H1 (cell line): Measurements from ENCODE around the gene PLXND1. TPM values are rescaled to one million over a fixed set of nuclear protein-coding genes. Genes with fewer than 3 reads are reported as not detected.

Source experiments
- CTCF ChIA-PET: fragments of 300-600 bp; sonication (Branson Sonifier 250); formaldehyde crosslinking; loops from one replicate; lab custom pipeline; 2021; ENCODE audit not compliant: partially characterized antibody; lab: Charles Lee
- POLR2A ChIA-PET: fragments of 300-600 bp; sonication (Branson Sonifier 250); formaldehyde crosslinking; loops from one replicate; lab custom pipeline; 2021; ENCODE audit warnings: inconsistent platforms; ENCODE audit not compliant: partially characterized antibody; lab: Charles Lee
- DNase-seq, 2 experiments: peaks; one replicate each; pipeline versions ENCODE4 v3.0.0 to v3.0.0-alpha.2; 2010 to 2022; ENCODE audit warnings: low spot score in 2 of 2, low read depth in 1 of 2, mixed read lengths in 1 of 2
- FAIRE-seq: peaks from 2 replicates; lab custom pipeline; 2011; peaks lifted over from hg19 to GRCh38; lab: Jason Lieb, UNC
- H2AFZ ChIP-seq: 2 replicates; pipeline ENCODE4 v1.8.1; 2012; ENCODE audit warnings: low read length, inconsistent platforms
- H2AK5ac ChIP-seq: 2 replicates; pipeline ENCODE4 v1.6.1; 2013; ENCODE audit warnings: low read depth, low read length
- H2BK120ac ChIP-seq: replicated peaks from 2 replicates; pipeline ENCODE3; 2013; ENCODE audit warnings: low read depth, low read length, inconsistent platforms
- H2BK12ac ChIP-seq: 2 replicates; pipeline ENCODE4 v1.6.1; 2013; ENCODE audit warnings: low read depth, low read length
- H2BK15ac ChIP-seq: 2 replicates; pipeline ENCODE4 v1.6.1; 2013; ENCODE audit warnings: low read length
- H2BK20ac ChIP-seq: 2 replicates; pipeline ENCODE4 v1.6.1; 2013; ENCODE audit warnings: low read length
- H2BK5ac ChIP-seq: 2 replicates; pipeline ENCODE4 v1.6.1; 2013; ENCODE audit warnings: low read depth, low read length
- H3K14ac ChIP-seq: 2 replicates; pipeline ENCODE4 v1.6.1; 2013; ENCODE audit warnings: inconsistent platforms; ENCODE audit not compliant: insufficient read length
- H3K18ac ChIP-seq: 2 replicates; pipeline ENCODE4 v1.6.1; 2013; ENCODE audit warnings: low read length; ENCODE audit errors: extremely low read depth
- H3K23ac ChIP-seq: 2 replicates; pipeline ENCODE4 v1.6.1; 2013; ENCODE audit warnings: inconsistent platforms; ENCODE audit not compliant: insufficient read length
- H3K23me2 ChIP-seq: 2 replicates; pipeline ENCODE4 v1.6.1; 2013; ENCODE audit warnings: low read depth, low read length
- H3K27ac ChIP-seq: 2 replicates; pipeline ENCODE4 v1.6.1; 2011; ENCODE audit warnings: low read depth, low read length, inconsistent platforms
- H3K27me3 ChIP-seq, 4 experiments: replicated peaks in 1 of 4; 1 replicate in 1 of 4; 2 replicates in 3 of 4; pipeline versions ENCODE4 v1.6.1 to v1.8.1; 2011 to 2013; ENCODE audit warnings: low read length in 3 of 4, mild to moderate bottlenecking in 3 of 4, inconsistent platforms in 2 of 4, mixed read lengths in 2 of 4, moderate library complexity in 1 of 4; ENCODE audit not compliant: control insufficient read depth in 3 of 4, insufficient read depth in 3 of 4; ENCODE audit errors: extremely low read depth in 1 of 4
- H3K36me3 ChIP-seq, 4 experiments: 2 replicates each; pipeline versions ENCODE4 v1.6.1 to v1.8.1; 2011 to 2013; ENCODE audit warnings: mild to moderate bottlenecking in 4 of 4, low read length in 3 of 4, moderate library complexity in 2 of 4, control low read depth in 1 of 4, inconsistent platforms in 1 of 4; ENCODE audit not compliant: insufficient read depth in 4 of 4, control insufficient read depth in 2 of 4
- H3K4ac ChIP-seq: replicated peaks from 2 replicates; pipeline ENCODE3; 2013; ENCODE audit warnings: low read length, low read depth, mixed read lengths, inconsistent platforms; ENCODE audit not compliant: insufficient read length
- H3K4me1 ChIP-seq, 4 experiments: replicated peaks in 1 of 4; 1 replicate in 1 of 4; 2 replicates in 3 of 4; pipeline versions ENCODE4 v1.6.1 to v1.8.1; 2011 to 2013; ENCODE audit warnings: low read length in 3 of 4, inconsistent platforms in 2 of 4, mixed read lengths in 1 of 4; ENCODE audit not compliant: insufficient read depth in 4 of 4, control insufficient read depth in 3 of 4
- H3K4me2 ChIP-seq, 2 experiments: 2 replicates each; pipeline versions ENCODE4 v1.6.1 to v1.8.1; 2011 to 2013; ENCODE audit warnings: low read depth in 2 of 2, low read length in 2 of 2, control low read depth in 1 of 2, inconsistent platforms in 1 of 2, mild to moderate bottlenecking in 1 of 2; ENCODE audit not compliant: insufficient read depth in 1 of 2
- H3K4me3 ChIP-seq, 4 experiments: fragments of 200-600, 300-600 bp in 1 of 4; sonication (generic), shearing (Covaris generic), sonication (Bioruptor Twin) in 1 of 4; 2 replicates each; pipeline versions ENCODE4 v1.5.1 to v1.8.1; 2011 to 2016; ENCODE audit warnings: low read length in 4 of 4, low read depth in 3 of 4, control low read depth in 2 of 4, inconsistent platforms in 2 of 4, mild to moderate bottlenecking in 2 of 4, mixed read lengths in 1 of 4, moderate library complexity in 1 of 4; ENCODE audit not compliant: insufficient read depth in 2 of 4; ENCODE audit errors: extremely low read depth in 1 of 4
- H3K56ac ChIP-seq: replicated peaks from 2 replicates; pipeline ENCODE3; 2013; ENCODE audit warnings: low read depth, mild to moderate bottlenecking, mixed read lengths, low read length, inconsistent platforms; ENCODE audit not compliant: insufficient read length
- H3K79me1 ChIP-seq: 2 replicates; pipeline ENCODE4 v1.6.1; 2013; ENCODE audit warnings: low read depth, low read length, control low read depth
- H3K79me2 ChIP-seq, 2 experiments: 2 replicates each; pipeline versions ENCODE4 v1.6.1 to v1.8.1; 2012 to 2013; ENCODE audit warnings: low read length in 2 of 2, mild to moderate bottlenecking in 2 of 2, inconsistent platforms in 1 of 2; ENCODE audit not compliant: insufficient read depth in 2 of 2, control insufficient read depth in 1 of 2
- H3K9ac ChIP-seq, 4 experiments: replicated peaks in 1 of 4; 1 replicate in 1 of 4; 2 replicates in 3 of 4; pipeline versions ENCODE4 v1.6.1 to v1.8.1; 2011 to 2013; ENCODE audit warnings: low read depth in 3 of 4, low read length in 3 of 4, control low read depth in 2 of 4, mild to moderate bottlenecking in 2 of 4, moderate library complexity in 2 of 4, inconsistent platforms in 1 of 4; ENCODE audit errors: extremely low read depth in 1 of 4
- H3K9me3 ChIP-seq, 2 experiments: 2 replicates each; pipeline versions ENCODE4 v1.6.1 to v1.8.1; 2012 to 2013; ENCODE audit warnings: mild to moderate bottlenecking in 2 of 2, moderate library complexity in 2 of 2, control low read depth in 1 of 2, inconsistent platforms in 1 of 2, low read depth in 1 of 2, low read length in 1 of 2, mixed read lengths in 1 of 2; ENCODE audit not compliant: insufficient read depth in 2 of 2
- H4K20me1 ChIP-seq, 2 experiments: replicated peaks in 1 of 2; 2 replicates each; pipeline versions ENCODE3 to v1.8.1; 2011 to 2013; ENCODE audit warnings: inconsistent platforms in 2 of 2, low read length in 2 of 2, mild to moderate bottlenecking in 1 of 2; ENCODE audit not compliant: insufficient read depth in 2 of 2, control insufficient read depth in 1 of 2
- H4K5ac ChIP-seq: 2 replicates; pipeline ENCODE4 v1.6.1; 2013; ENCODE audit warnings: low read length, low read depth, mixed read lengths, inconsistent platforms; ENCODE audit not compliant: insufficient read length
- H4K8ac ChIP-seq: 2 replicates; pipeline ENCODE4 v1.8.0; 2013; ENCODE audit warnings: mild to moderate bottlenecking, moderate library complexity, low read length, inconsistent platforms; ENCODE audit not compliant: insufficient read depth; ENCODE audit errors: extremely low read depth
- H4K91ac ChIP-seq: replicated peaks from 2 replicates; pipeline ENCODE3; 2013; ENCODE audit warnings: low read length, mixed read lengths, inconsistent platforms; ENCODE audit not compliant: insufficient read length
- SIRT6 ChIP-seq: IDR thresholded peaks from one replicate; pipeline ENCODE4 v1.7.1; 2012; ENCODE audit warnings: low read length, inconsistent platforms
- WGBS, 2 experiments: shearing (Covaris generic) in 1 of 2; methylation state at CpG; one replicate each; pipeline versions ENCODE4 v1.1.6 to v1.1.7; 2013 to 2015; ENCODE audit warnings: low lambda C conversion rate in 2 of 2, mixed read lengths in 2 of 2, inconsistent platforms in 1 of 2, low coverage in 1 of 2, missing lambda C conversion rate in 1 of 2; ENCODE audit not compliant: insufficient replicate concordance in 2 of 2, insufficient coverage in 1 of 2, insufficient read length in 1 of 2; ENCODE audit errors: extremely low coverage in 1 of 2, missing lambda C conversion rate in 1 of 2; 5-methylcytosine and 5-hydroxymethylcytosine counted together
- polyA plus RNA-seq, 7 experiments: library from polyadenylated mRNA; depleted of rRNA in 3 of 7; stranded (reverse) in 5 of 7; unstranded in 2 of 7; fragments of >200 nt in 5 of 7; fragments of 200-250 nt in 2 of 7; gene quantifications; 1 replicate in 5 of 7; 2 replicates in 1 of 7; 4 replicates in 1 of 7; pipeline versions ENCODE4 v1.2.1 to v1.2.3, GENCODE V29; 2011 to 2013; ENCODE audit warnings: missing spikeins in 2 of 7, mixed read lengths in 2 of 7
- total RNA-seq: library from RNA; stranded (reverse); fragmentation: NEBNext Ultra II Directional; extraction: Animal tissue kit (Norgen Biotek cat#: 25700); gene quantifications from 2 replicates; pipeline ENCODE4 v1.2.1, GENCODE V29; 2021

The PLXND1 gene
- total and polyA plus RNA-seq, 2 of the 8 experiments (the other 6 are each of a cell fraction or from before 2014, with no cell fraction given): 17.7 to 66.4 TPM

DNA sequence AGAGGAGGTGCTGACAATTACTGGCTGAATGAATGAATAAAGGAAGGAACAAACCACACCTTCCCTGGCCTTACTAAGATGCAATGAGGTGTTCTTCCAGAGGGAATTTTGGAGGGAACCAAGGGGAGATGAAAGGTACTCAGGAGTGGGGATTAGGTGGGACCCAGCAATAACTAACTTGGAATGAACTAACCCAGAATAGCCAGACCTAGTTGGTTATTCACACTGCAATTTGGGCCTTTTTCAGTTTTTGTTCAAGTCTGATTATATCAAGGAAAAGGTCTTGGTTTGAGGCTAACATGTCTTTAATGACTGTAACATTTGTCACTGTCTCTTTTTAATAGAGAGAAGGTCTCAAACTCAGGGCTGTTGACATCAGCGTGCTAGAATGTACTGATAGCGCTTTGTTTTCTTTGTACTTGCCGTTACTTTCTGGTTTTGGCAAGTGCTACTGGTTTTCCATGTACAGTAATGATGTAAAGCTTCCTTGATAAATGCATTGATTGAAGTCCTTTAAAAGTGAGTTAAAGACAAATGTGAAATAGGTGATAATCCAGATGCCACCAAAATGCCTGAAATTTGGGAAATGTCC lies 3.2 kb upstream of the PLXND1 start:
- H2AFZ ChIP-seq: no peak overlapping the region
- H3K4ac ChIP-seq: no peak overlapping the region
- H3K4me1 ChIP-seq: peaks cover 2 to 30% (median 25%) of the 10 kb centered on the region in 4 experiments
- DNase-seq: no peak
- H3K4me2 ChIP-seq: no peak overlapping the region
- ChIA-PET POLR2A (no interaction called here), CTCF (interaction anchor here (0.9 to 2.7 kb wide), 7 partner anchors 14 to 222 kb away, joined by 3 to 11 read pairs (median 3); no protein-coding TSS in a partner anchor)
- no peak overlapping the region; the same call in 1 of the 2 replicates for H4K8ac ChIP-seq
- H2BK20ac ChIP-seq: no peak overlapping the region
- no peak overlapping the region for H3K56ac ChIP-seq
- no peak overlapping the region for H3K14ac ChIP-seq
- H2BK5ac ChIP-seq: no peak overlapping the region; the same call in 1 of the 2 replicates
- H2BK15ac ChIP-seq: no peak overlapping the region
- H3K23me2 ChIP-seq: peaks cover 21% of the 10 kb centered on the region; the same call in 1 of the 2 replicates
- H3K23ac ChIP-seq: no peak overlapping the region
- H3K4me3 ChIP-seq: no peak overlapping the region
- no peaks in the 10 kb centered on the region for H3K79me1 ChIP-seq
- H2AK5ac ChIP-seq: no peak overlapping the region
- H3K9me3 ChIP-seq: no peaks in the 10 kb centered on the region
- H4K5ac ChIP-seq: no peak overlapping the region
- no peak for TF ChIP-seq SIRT6
- 98% methylated on average over 3 of the region's 3 CpGs; no CpG with 5 or more reads in 1 of the 2 experiments for WGBS, 2 experiments
- peaks cover 2 to 5% of the 10 kb centered on the region in 2 experiments for H4K20me1 ChIP-seq
- peak overlapping the region; percentile 29 for H4K91ac ChIP-seq
- no peak overlapping the region for H3K27ac ChIP-seq
- H3K9ac ChIP-seq: no peak overlapping the region
- peaks cover 7 to 24% (median 18%) of the 10 kb centered on the region in 4 experiments; a peak in 6 of 7 replicates for H3K27me3 ChIP-seq
- H2BK120ac ChIP-seq: no peak overlapping the region
- H3K79me2 ChIP-seq: peaks cover 2 to 3% of the 10 kb centered on the region in 2 experiments; a peak in 1 of 4 replicates
- H2BK12ac ChIP-seq: 0 out of 2 replicates have a peak overlapping the region, but pooled peaks have one; percentile 60
- H3K36me3 ChIP-seq: no peaks in the 10 kb centered on the region; a peak in 1 of 8 replicates
- FAIRE-seq: no peak
- no peak overlapping the region for H3K18ac ChIP-seq
